Osteocyte (in vitro differentiated cells): ENCODE measurements around the gene NALF2. TPM values are rescaled to one million over a fixed set of nuclear protein-coding genes. Genes with fewer than 3 reads are reported as not detected.

Experiments
- DNase-seq: peaks from one replicate; pipeline ENCODE4 v3.0.0; 2021; ENCODE audit warnings: mixed read lengths; ENCODE audit not compliant: unreplicated experiment; ENCODE audit errors: extremely low spot score
- H3K27ac Mint-ChIP-seq: one replicate; pipeline ENCODE4 v1.8.0; 2021; ENCODE audit warnings: mild to moderate bottlenecking, mixed read lengths; ENCODE audit not compliant: unreplicated experiment
- H3K27me3 Mint-ChIP-seq: one replicate; pipeline ENCODE4 v1.8.0; 2021; ENCODE audit warnings: mixed read lengths; ENCODE audit not compliant: unreplicated experiment
- H3K36me3 Mint-ChIP-seq: one replicate; pipeline ENCODE4 v1.8.0; 2021; ENCODE audit warnings: mixed read lengths; ENCODE audit not compliant: unreplicated experiment
- H3K4me1 Mint-ChIP-seq: one replicate; pipeline ENCODE4 v1.8.0; 2021; ENCODE audit warnings: mixed read lengths; ENCODE audit not compliant: unreplicated experiment
- H3K4me3 Mint-ChIP-seq: one replicate; pipeline ENCODE4 v1.8.0; 2021; ENCODE audit warnings: mild to moderate bottlenecking, moderate library complexity, mixed read lengths; ENCODE audit not compliant: unreplicated experiment
- H3K9me3 Mint-ChIP-seq: one replicate; pipeline ENCODE4 v1.8.0; 2021; ENCODE audit warnings: mixed read lengths; ENCODE audit not compliant: unreplicated experiment
- total RNA-seq: library from RNA; stranded (reverse); gene quantifications from 2 replicates; pipeline ENCODE4 v1.2.1, GENCODE V29; 2021
- TF ChIP-seq, protein P1 (sequence below): fragments of 200-600 bp; sonication (generic); IDR thresholded peaks from 2 replicates; pipeline ENCODE4 v1.5.0; 2021; ENCODE audit warnings: antibody characterized with exemption, mild to moderate bottlenecking, moderate library complexity

Gene NALF2
- total RNA-seq, 1 donor from 2014 or later: not detected

DNA sequence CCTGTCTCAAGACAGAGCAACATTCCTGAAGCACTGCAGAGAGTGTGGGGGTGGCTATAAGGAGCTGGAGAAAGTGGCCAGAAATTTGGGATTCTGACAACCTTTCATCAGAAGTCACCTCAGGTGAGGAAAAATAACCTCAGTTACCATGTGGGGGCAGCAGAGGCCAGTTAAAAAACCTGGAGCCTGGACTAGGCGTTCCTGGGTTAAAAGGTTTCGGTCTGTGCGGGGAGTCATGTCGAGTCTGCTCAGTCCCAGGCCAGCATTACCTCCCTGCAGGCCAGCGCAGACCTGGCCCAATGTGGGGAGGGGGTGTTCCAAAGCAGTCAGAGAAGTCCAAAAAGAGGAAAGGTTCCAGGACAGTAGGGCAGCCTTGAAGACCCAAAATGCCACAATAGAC, 10.9 kb upstream of the NALF2 start:
- no peaks in the 10 kb centered on the region for H3K4me1 Mint-ChIP-seq
- H3K36me3 Mint-ChIP-seq: no peaks in the 10 kb centered on the region
- H3K4me3 Mint-ChIP-seq: no peak overlapping the region
- H3K9me3 Mint-ChIP-seq: peaks cover 14% of the 10 kb centered on the region
- no peak overlapping the region for H3K27ac Mint-ChIP-seq
- DNase-seq: no peak
- TF ChIP-seq, protein P1, sequence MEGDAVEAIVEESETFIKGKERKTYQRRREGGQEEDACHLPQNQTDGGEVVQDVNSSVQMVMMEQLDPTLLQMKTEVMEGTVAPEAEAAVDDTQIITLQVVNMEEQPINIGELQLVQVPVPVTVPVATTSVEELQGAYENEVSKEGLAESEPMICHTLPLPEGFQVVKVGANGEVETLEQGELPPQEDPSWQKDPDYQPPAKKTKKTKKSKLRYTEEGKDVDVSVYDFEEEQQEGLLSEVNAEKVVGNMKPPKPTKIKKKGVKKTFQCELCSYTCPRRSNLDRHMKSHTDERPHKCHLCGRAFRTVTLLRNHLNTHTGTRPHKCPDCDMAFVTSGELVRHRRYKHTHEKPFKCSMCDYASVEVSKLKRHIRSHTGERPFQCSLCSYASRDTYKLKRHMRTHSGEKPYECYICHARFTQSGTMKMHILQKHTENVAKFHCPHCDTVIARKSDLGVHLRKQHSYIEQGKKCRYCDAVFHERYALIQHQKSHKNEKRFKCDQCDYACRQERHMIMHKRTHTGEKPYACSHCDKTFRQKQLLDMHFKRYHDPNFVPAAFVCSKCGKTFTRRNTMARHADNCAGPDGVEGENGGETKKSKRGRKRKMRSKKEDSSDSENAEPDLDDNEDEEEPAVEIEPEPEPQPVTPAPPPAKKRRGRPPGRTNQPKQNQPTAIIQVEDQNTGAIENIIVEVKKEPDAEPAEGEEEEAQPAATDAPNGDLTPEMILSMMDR: peak; percentile 26
- no peaks in the 10 kb centered on the region for H3K27me3 Mint-ChIP-seq

DNA sequence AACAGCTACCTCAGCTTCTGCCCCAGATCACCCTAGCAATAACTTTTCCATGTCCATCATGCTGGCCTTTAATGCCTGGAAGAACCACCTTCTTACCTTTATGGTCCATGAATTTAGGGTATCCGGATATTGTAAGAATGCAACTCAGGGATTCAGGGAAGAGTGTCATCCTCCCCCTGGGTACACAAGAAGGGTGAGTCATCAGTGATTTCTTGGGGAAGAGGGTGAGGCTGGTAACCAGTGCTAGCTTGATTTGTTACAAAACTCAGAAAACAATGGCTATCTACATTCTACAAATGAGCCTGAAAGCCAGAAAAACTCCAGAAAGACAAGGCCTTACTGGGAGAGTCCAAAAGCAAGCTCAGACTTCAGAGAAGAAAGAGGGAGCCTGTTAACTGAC, 10.4 kb upstream of the NALF2 start:
- Mint-ChIP-seq H3K4me3 (no peak overlapping the region), H3K27me3 (no peaks in the 10 kb centered on the region), H3K9me3 (peaks cover 13% of the 10 kb centered on the region), H3K36me3 (no peaks in the 10 kb centered on the region), H3K27ac (no peak overlapping the region), H3K4me1 (no peaks in the 10 kb centered on the region)
- TF ChIP-seq, protein P1: no peak
- DNase-seq: no peak

DNA sequence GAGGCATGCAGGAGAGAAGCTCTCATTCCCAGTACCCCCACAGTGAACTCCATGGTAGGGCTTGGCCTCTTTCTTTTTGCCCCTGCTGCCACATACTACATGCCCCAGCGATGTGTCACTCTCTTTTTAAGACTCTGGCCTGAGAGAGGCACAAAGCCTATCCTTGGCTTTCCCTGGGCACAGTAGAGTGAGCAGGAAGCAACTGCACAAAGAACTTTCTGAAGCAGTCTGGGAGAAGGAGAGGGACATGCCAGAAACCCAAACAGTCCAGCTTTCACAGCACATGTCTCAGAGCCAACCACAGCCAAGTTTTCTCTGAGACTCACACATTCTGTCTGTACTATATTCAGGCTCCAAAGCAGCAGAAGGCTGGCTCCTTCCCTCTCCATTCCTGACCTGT, 7.9 kb upstream of the NALF2 start:
- DNase-seq: no peak
- Mint-ChIP-seq H3K9me3 (peaks cover 12% of the 10 kb centered on the region), H3K36me3 (no peaks in the 10 kb centered on the region), H3K4me3 (no peak overlapping the region), H3K27ac (no peak overlapping the region), H3K27me3 (no peaks in the 10 kb centered on the region), H3K4me1 (no peaks in the 10 kb centered on the region)
- TF ChIP-seq, protein P1: no peak

DNA sequence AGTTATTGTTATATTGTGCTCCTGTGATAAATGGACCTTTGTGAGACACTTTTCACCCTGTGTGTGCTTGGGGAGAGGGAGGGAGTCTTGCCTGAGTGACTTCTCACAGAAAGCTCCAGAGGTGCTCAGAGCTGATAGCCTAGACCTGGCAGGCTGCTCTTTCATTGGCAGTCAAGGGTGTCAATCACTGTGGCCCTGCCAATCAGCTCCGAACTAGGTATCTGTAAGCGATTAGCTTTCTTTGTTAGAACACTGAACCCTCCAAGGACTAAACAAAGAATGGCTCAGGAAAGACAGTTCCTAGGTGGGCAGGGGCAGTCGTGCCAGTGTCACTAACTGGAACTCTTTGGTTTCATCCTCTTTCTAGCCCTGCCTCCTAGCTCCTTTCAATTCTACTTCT, 2.7 kb upstream of the NALF2 start:
- no peak overlapping the region for H3K4me3 Mint-ChIP-seq
- peaks cover 5% of the 10 kb centered on the region for H3K4me1 Mint-ChIP-seq
- peaks cover 15% of the 10 kb centered on the region for H3K9me3 Mint-ChIP-seq
- peaks cover 10% of the 10 kb centered on the region for H3K27me3 Mint-ChIP-seq
- TF ChIP-seq, protein P1: no peak
- no peak for DNase-seq
- no peaks in the 10 kb centered on the region for H3K36me3 Mint-ChIP-seq
- no peak overlapping the region for H3K27ac Mint-ChIP-seq

DNA sequence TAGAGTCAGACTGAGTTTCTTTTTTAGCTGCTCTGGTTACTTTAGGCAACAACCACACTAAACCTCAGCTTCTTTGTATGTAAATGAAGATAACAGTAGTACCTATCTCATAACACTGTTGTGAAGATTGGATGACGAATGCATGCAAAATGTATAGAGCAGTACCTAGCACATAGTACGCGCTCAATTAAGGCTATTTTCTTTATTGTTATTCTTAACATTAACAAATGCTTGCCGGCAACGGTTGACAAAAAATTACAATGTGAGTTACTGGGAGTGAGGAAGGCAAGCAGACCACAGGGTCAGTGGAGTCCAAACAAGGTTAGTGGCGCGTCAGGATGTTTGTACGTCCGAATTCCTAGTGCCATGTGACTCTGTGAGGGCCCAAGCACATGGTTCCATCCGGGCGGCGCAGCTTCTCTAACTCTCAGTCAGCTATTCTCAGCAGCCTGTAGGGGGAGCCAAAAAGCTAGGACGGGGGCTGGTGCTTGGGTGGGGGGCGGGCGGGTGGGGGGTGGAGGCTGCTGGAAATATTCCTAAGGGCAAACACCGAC, 821 bp upstream of the NALF2 start:
- Mint-ChIP-seq H3K9me3 (peaks cover 9% of the 10 kb centered on the region), H3K4me3 (no peak overlapping the region), H3K27ac (no peak overlapping the region), H3K4me1 (peaks cover 5% of the 10 kb centered on the region), H3K27me3 (peaks cover 12% of the 10 kb centered on the region), H3K36me3 (no peaks in the 10 kb centered on the region)
- TF ChIP-seq, protein P1: peak; percentile 37
- peak; percentile 49 for DNase-seq
